ENCODE results near the gene CCDC86.

CCDC86 gene

DNA sequence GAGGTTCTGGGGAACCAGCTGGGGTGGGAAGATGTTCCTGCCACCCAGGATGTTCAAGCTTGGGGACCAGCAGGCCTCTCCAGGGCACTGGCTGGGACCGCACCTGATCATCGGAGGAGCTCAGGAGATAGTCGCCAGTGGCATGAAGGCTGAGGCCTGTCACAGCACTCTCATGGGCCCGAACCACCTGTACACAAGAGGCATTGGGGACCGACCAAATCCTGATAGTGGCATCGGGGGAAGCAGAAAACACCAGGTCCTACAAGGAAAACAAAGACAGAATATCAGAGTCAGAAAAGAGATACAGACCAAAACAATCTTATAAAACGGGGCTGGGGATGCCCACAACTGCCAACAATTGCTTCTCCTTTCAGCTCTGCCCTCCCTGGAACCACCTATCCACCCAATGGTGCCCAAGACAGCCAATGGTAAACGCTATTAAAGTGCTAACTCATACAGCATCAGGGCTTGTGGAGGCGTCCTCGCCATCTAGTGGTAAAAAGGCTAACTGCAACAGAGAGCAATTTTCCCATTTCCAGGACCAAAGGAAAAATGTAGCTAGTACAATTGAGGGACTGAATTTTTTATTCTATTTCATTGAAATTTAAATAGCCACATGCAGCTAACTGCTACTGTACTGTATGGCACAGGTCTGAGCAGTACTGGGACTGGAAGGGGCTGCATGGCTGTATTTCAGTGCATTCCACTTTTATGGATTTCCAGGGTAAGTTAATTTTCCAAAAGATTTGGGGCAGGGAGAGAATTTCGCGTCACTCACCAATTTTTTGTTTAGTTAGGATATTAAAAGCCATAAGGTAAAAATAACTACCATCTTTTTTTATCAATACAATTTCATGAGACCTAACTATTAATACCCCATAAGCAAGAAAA is 57.4 kb downstream of the CCDC86 start:
- peak; percentile 56 to 87 for DNase-seq

DNA sequence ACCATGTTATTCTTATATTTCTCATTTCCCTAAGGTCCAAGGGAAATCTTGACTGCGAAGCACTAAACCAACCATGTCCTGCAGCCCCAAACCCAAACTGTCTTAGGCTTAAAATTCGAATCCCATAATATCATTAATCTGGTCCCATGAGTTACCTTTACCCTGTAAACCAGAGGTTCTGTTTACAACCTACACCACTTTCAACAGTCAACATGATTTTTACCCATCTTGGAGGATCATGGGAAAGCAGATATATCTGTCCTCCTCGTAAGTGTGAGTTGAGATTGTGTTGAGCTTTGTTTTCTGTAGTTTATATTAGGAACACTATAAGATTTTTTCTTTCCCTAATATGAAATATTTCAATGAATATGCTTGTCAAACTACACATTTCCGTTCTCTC is 58.1 kb downstream of the CCDC86 start:
- no peak for DNase-seq

Measured in inflammatory macrophage treated with lipopolysaccharide for 1 hour (primary cell).